HG03469 (cell line): ENCODE data around the gene CFAP410.
"Not testable (repeated sequence)": the region's sequence is repeated elsewhere in the genome, so short reads cannot be mapped to it uniquely, and the experiment has no call there.

Experiments used
- ATAC-seq: cut with Tn5 transposase; IDR thresholded peaks from one replicate; pipeline ENCODE4 v1.9.1; 2021; ENCODE audit warnings: mild to moderate bottlenecking, moderate library complexity, moderate number of reproducible peaks; ENCODE audit not compliant: unreplicated experiment

CFAP410 gene

GRCh38 chr21:44318489-44319285 lies 20.5 kb downstream of the CFAP410 start:
- no peak for ATAC-seq

- ATAC-seq = no peak
Observed at GRCh38 chr21:44317871-44318270, 21.3 kb downstream of the CFAP410 start.

- ATAC-seq = no peak
Observed at GRCh38 chr21:44317241-44317782, 21.9 kb downstream of the CFAP410 start.

GRCh38 chr21:44316277-44316900 lies 22.8 kb downstream of the CFAP410 start:
- no peak for ATAC-seq

- no peak for ATAC-seq
Observed at GRCh38 chr21:44315691-44316203, 23.4 kb downstream of the CFAP410 start.

GRCh38 chr21:44314561-44314960 lies 24.6 kb downstream of the CFAP410 start:
- ATAC-seq = no peak

- no peak for ATAC-seq
Observed at GRCh38 chr21:44314128-44314527, 25.1 kb downstream of the CFAP410 start.

GRCh38 chr21:44313451-44313850 lies 25.7 kb downstream of the CFAP410 start:
- ATAC-seq = no peak

- no peak for ATAC-seq
Observed at GRCh38 chr21:44312716-44313115, 26.5 kb downstream of the CFAP410 start.

GRCh38 chr21:44312089-44312488 lies 27.1 kb downstream of the CFAP410 start:
- ATAC-seq = no peak

- ATAC-seq = no peak
Observed at GRCh38 chr21:44310628-44311507, 28.3 kb downstream of the CFAP410 start.

GRCh38 chr21:44306936-44307704 lies 32.1 kb downstream of the CFAP410 start:
- no peak for ATAC-seq

GRCh38 chr21:44305691-44306090 lies 33.5 kb downstream of the CFAP410 start:
- no peak for ATAC-seq

- no peak for ATAC-seq
Observed at GRCh38 chr21:44304877-44305293, 34.3 kb downstream of the CFAP410 start.

GRCh38 chr21:44304011-44304616 lies 35.1 kb downstream of the CFAP410 start:
- no peak for ATAC-seq

GRCh38 chr21:44303490-44303981 lies 35.7 kb downstream of the CFAP410 start:
- ATAC-seq = no peak

GRCh38 chr21:44302573-44303401 lies 36.4 kb downstream of the CFAP410 start:
- ATAC-seq = not testable (repeated sequence)

- no peak for ATAC-seq
Observed at GRCh38 chr21:44301961-44302406, 37.2 kb downstream of the CFAP410 start.

GRCh38 chr21:44301141-44301540 lies 38.0 kb downstream of the CFAP410 start:
- no peak for ATAC-seq
